MCF 10A (cell line): ENCODE measurements around the gene BCL2A1. TPM values are rescaled to one million over a fixed set of nuclear protein-coding genes. Genes with fewer than 3 reads are reported as not detected.

ENCODE experiments used
- BruUV-seq: library from RNA; stranded (reverse); fragments of 400-500 nt; replicated peaks from 2 replicates; lab custom pipeline; 2021; lab: Mats Ljungman, UMichigan
- CTCF ChIA-PET: fragments of 300-600 bp; sonication (Branson Sonifier 250); formaldehyde crosslinking; extraction: SDS; loops from one replicate; lab custom pipeline; 2021; ENCODE audit warnings: antibody characterized with exemption, inconsistent platforms; lab: Yijun Ruan, JAX
- POLR2A ChIA-PET: fragments of 300-600, 350-650 bp; sonication (Branson Sonifier 250); formaldehyde crosslinking; extraction: SDS; loops from one replicate; lab custom pipeline; 2020; ENCODE audit warnings: antibody characterized with exemption, inconsistent platforms; lab: Yijun Ruan, JAX
- DNase-seq: peaks from one replicate; pipeline ENCODE4 v3.0.0-alpha.2; 2018; ENCODE audit not compliant: unreplicated experiment
- H3K27ac Mint-ChIP-seq: one replicate; pipeline ENCODE4 v1.8.0; 2022; ENCODE audit warnings: mild to moderate bottlenecking, low read depth, mixed read lengths; ENCODE audit not compliant: unreplicated experiment
- H3K27me3 Mint-ChIP-seq: one replicate; pipeline ENCODE4 v1.8.0; 2022; ENCODE audit warnings: mixed read lengths; ENCODE audit not compliant: insufficient read depth, unreplicated experiment
- H3K36me3 Mint-ChIP-seq: one replicate; pipeline ENCODE4 v1.8.0; 2022; ENCODE audit warnings: mild to moderate bottlenecking, moderate library complexity, mixed read lengths; ENCODE audit not compliant: insufficient read depth, unreplicated experiment
- H3K4me1 Mint-ChIP-seq: one replicate; pipeline ENCODE4 v1.8.0; 2022; ENCODE audit warnings: mixed read lengths; ENCODE audit not compliant: insufficient read depth, unreplicated experiment
- H3K4me3 Mint-ChIP-seq: one replicate; pipeline ENCODE4 v1.8.0; 2022; ENCODE audit warnings: mild to moderate bottlenecking, moderate library complexity, mixed read lengths; ENCODE audit not compliant: unreplicated experiment
- H3K9me3 Mint-ChIP-seq: one replicate; pipeline ENCODE4 v1.8.0; 2022; ENCODE audit warnings: mixed read lengths; ENCODE audit not compliant: unreplicated experiment
- CTCF ChIP-seq: fragments of 200-600 bp; IDR thresholded peaks from one replicate; pipeline ENCODE4 v1.8.0; 2022; ENCODE audit warnings: antibody characterized with exemption, mild to moderate bottlenecking; ENCODE audit not compliant: unreplicated experiment
- intact Hi-C: fragments of 100-400 bp; cut with micrococcal nuclease; formaldehyde crosslinking; loops from 2 replicates; pipeline ENCODE4 v1.14.1; 2022
- total RNA-seq: library from RNA; stranded (reverse); gene quantifications from 2 replicates; pipeline ENCODE4 v1.2.3, GENCODE V29; 2022

Gene BCL2A1
- total RNA-seq, 1 experiment from 2014 or later = not detected

- Mint-ChIP-seq H3K4me1 (peaks cover 8% of the 10 kb centered on the region), H3K27me3 (peaks cover 7% of the 10 kb centered on the region), H3K9me3 (peaks cover 8% of the 10 kb centered on the region), H3K4me3 (peak overlapping the region; percentile 97), H3K27ac (peak overlapping the region; percentile 97), H3K36me3 (peaks cover 21% of the 10 kb centered on the region)
- BruUV-seq = no TSS peak
- CTCF ChIA-PET = interaction anchor here (0.6 kb wide), 1 partner anchor 530 kb away, joined by 3 read pairs; no protein-coding TSS in a partner anchor
- intact Hi-C loops = loop anchor here (10.0 kb wide), 1 partner anchor 70 kb away; no protein-coding TSS in a partner anchor
- POLR2A ChIA-PET = no interaction called here
- no peak for TF ChIP-seq CTCF
- no peak for DNase-seq
These were observed 46.6 kb downstream of the BCL2A1 start for GRCh38 chr15:79924379-79924778.

- H3K27me3 Mint-ChIP-seq = no peaks in the 10 kb centered on the region
- ChIA-PET POLR2A (interaction anchor here (0.5 to 3.0 kb wide), 26 partner anchors 9 to 1957 kb away, joined by 3 to 63 read pairs (median 5); partner anchors contain the start of genes MTHFS and ZFAND6), CTCF (interaction anchor here (1.0 to 1.2 kb wide), 2 partner anchors 18 to 67 kb away, joined by 3 read pairs; no protein-coding TSS in a partner anchor)
- peak; percentile 96 for DNase-seq
- H3K27ac Mint-ChIP-seq = peak overlapping the region; percentile 97
- TF ChIP-seq CTCF = no peak
- H3K4me3 Mint-ChIP-seq = peak overlapping the region; percentile 97
- no TSS peak for BruUV-seq
- peaks cover 8% of the 10 kb centered on the region for H3K4me1 Mint-ChIP-seq
- peaks cover 21% of the 10 kb centered on the region for H3K36me3 Mint-ChIP-seq
- peaks cover 15% of the 10 kb centered on the region for H3K9me3 Mint-ChIP-seq
- intact Hi-C loops = loop anchor here (2.0 to 10.0 kb wide), 2 partner anchors 69 kb away; no protein-coding TSS in a partner anchor
These were observed 47.4 kb downstream of the BCL2A1 start for GRCh38 chr15:79923515-79924169.

DNA sequence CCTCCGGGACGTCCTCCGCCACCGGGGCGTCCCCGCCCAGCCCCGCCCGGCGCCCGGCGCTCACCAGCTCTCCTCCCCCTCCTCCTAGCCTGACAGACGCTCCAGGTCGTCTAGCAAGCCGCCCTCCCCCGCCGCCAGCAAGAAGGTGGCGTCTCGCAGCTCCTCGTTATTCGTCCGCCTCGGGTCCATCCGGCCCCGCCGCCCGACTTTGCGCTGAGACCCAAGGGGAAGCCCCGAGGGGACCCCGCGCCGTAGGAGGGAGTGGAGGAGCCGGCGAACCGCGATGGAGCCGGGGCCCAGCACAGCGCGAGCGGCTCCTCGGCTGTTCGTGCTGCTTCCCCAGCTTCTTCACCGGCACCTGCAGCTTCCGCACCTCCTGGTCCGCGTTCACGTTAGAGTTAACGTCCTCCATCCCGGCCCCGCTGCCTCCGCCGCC lies 47.9 kb downstream of the BCL2A1 start:
- DNase-seq = peak; percentile 53
- Mint-ChIP-seq H3K4me1 (peaks cover 8% of the 10 kb centered on the region), H3K36me3 (peaks cover 21% of the 10 kb centered on the region), H3K27ac (peak overlapping the region; percentile 97), H3K4me3 (peak overlapping the region; percentile 97), H3K9me3 (peaks cover 17% of the 10 kb centered on the region), H3K27me3 (no peaks in the 10 kb centered on the region)
- TF ChIP-seq CTCF = no peak
- ChIA-PET CTCF (interaction anchor here (0.5 to 1.2 kb wide), 5 partner anchors 17 to 67 kb away, joined by 3 read pairs; no protein-coding TSS in a partner anchor), POLR2A (interaction anchor here (0.6 to 3.0 kb wide), 29 partner anchors 9 to 1854 kb away, joined by 3 to 63 read pairs (median 5); partner anchors contain the start of genes MTHFS and ZFAND6)
- intact Hi-C loops = loop anchor here (2.0 to 10.0 kb wide), 2 partner anchors 68 to 70 kb away; no protein-coding TSS in a partner anchor
- BruUV-seq = no TSS peak

DNA sequence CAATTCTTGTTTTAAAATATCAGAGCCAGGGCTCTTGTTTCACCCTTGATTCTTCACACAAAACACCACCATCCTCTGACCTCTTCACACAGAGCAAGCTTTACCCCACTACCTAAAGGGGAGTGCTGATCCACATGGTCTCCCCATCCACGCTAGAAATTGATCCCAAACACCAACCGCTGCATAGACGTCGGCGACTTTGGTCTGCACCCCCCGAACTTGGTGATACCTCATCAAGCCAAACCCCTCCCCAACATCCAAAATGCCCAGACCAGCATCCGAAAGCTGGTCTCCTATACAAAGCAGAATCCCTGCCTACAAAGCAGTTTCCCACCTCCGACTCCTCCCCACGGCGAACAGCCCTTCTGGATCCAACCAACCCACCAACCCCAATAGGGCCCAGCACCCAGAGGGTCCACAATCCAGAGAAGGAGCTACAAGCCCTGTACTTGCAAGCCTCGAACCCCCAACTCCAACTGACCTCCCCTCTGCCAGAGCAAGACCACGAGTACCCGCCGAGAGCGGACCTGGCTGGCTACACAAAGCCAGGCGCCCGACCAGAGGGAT lies 48.4 kb downstream of the BCL2A1 start:
- no peak for DNase-seq
- no peak for TF ChIP-seq CTCF
- POLR2A ChIA-PET = interaction anchor here (0.5 to 3.0 kb wide), 23 partner anchors 8 to 477 kb away, joined by 3 to 63 read pairs (median 6); partner anchors contain the start of genes MTHFS and ZFAND6
- Mint-ChIP-seq H3K36me3 (peaks cover 26% of the 10 kb centered on the region), H3K4me3 (peak overlapping the region; percentile 97), H3K9me3 (peaks cover 17% of the 10 kb centered on the region), H3K27me3 (no peaks in the 10 kb centered on the region), H3K4me1 (peaks cover 8% of the 10 kb centered on the region), H3K27ac (peak overlapping the region; percentile 97)
- CTCF ChIA-PET = interaction anchor here (0.5 to 1.8 kb wide), 9 partner anchors 9 to 71 kb away, joined by 3 to 6 read pairs (median 3); no protein-coding TSS in a partner anchor
- intact Hi-C loops = loop anchor here (2.0 to 10.0 kb wide), 2 partner anchors 68 to 70 kb away; no protein-coding TSS in a partner anchor
- BruUV-seq = no TSS peak
